AG10803 (cell line): Measurements from ENCODE around the gene LEO1.

ENCODE experiments used
- DNase-seq: peaks from one replicate; pipeline ENCODE4 v3.0.0; 2010; ENCODE audit warnings: low read depth
- H3K4me3 ChIP-seq: 2 replicates; pipeline ENCODE4 v1.5.1; 2011; ENCODE audit warnings: mild to moderate bottlenecking, low read length, control low read depth
- TF ChIP-seq, protein P1 (sequence below): conservative IDR thresholded peaks from 2 replicates; pipeline ENCODE4 v1.5.1; 2011; ENCODE audit warnings: mild to moderate bottlenecking, low read length, control low read depth, inconsistent platforms

LEO1 gene

DNA sequence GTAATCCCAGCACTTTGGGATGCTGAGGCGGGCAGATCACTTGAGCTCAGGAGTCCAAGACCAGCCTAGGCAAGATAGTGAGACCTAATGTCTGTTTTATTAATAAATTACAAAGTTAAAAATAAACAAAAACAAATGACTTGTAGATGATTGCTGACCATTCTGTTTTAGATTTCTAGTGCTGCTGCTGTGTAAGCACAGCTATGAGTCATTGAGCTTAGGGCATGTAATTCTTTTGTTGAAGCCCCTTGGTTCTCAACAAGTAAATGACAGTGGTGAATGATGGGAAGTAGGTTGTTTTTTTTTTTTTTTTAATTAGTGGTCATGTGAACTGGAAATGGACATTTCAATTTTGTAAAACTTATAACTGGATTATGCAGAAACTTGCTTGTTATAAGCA, 63.3 kb downstream of the LEO1 start:
- no peak for DNase-seq
- H3K4me3 ChIP-seq, result no peak overlapping the region
- TF ChIP-seq, protein P1, sequence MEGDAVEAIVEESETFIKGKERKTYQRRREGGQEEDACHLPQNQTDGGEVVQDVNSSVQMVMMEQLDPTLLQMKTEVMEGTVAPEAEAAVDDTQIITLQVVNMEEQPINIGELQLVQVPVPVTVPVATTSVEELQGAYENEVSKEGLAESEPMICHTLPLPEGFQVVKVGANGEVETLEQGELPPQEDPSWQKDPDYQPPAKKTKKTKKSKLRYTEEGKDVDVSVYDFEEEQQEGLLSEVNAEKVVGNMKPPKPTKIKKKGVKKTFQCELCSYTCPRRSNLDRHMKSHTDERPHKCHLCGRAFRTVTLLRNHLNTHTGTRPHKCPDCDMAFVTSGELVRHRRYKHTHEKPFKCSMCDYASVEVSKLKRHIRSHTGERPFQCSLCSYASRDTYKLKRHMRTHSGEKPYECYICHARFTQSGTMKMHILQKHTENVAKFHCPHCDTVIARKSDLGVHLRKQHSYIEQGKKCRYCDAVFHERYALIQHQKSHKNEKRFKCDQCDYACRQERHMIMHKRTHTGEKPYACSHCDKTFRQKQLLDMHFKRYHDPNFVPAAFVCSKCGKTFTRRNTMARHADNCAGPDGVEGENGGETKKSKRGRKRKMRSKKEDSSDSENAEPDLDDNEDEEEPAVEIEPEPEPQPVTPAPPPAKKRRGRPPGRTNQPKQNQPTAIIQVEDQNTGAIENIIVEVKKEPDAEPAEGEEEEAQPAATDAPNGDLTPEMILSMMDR, result no peak

DNA sequence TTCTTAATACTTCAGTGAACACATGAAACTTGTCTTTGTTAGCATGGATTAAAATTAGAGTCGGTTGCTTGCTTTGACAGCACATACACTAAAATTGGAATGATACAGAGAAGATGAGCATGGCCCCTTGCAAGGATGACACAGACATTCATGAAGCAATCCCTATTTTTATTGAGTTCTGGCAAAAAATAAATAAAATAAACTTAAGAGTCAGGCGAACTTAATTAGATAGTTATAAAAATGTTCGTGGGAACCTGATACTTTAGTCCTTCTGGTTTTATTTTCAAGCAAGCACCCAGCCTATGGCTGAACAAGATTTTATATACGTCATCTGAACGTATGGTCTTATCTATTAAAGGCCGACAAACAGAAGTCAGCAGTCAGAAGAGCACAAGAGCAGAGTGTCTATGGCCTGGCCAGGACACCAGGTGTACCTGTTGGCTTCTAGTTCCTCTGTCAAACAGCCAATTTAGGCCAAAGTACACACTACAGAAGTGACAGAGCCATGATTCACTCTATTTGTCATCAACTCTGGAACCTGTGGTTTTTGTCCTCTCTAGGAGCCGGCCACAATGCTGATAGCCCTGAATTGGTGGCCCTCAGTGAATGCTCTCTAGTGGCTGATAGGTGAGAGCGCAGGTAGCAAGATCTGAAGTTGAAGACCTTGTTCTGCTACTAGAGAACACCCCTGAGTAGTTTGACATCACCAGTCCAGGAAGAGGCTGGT, 64.3 kb downstream of the LEO1 start:
- TF ChIP-seq, protein P1, result no peak
- no peak for DNase-seq
- H3K4me3 ChIP-seq, result no peak overlapping the region

DNA sequence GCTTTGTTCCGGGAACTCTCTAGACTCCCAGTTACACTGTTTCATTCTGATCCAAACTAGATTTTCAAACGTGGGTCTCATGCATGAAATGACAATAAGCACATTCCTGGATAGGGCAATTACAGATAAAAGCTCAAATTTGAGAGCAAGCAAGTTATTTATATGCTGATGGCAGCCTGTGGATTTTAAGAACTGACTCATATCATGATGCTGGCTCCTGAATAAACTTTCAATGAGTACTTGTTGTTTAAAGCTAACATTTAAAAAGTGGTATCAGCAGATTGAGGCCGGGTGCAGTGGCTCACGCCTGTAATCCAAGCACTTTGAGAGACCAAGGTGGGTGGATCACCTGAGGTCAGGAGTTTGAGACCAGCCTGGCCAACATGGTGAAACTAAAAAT, 66.6 kb downstream of the LEO1 start:
- no peak for DNase-seq
- H3K4me3 ChIP-seq, result no peak overlapping the region
- TF ChIP-seq, protein P1, result no peak

DNA sequence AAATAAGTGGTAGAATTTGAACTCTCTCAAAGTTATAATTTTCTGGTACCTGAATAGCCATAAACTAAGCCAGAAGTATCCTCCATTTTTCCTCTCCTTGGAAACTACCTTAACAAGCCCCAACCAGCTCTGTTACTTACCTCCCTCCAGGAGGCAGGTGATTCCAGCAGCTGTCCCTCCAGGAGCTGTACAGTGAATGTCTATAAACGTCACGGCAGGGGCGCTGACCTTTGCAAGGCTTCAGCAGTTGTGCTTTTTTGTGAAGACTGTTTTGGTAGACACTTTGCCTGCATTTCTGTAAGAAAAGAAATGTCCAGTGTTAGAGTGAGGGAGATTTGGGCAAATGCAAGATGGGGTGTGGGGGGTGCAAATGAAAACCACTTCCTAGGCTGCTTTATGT, 67.2 kb downstream of the LEO1 start:
- DNase-seq, result no peak
- TF ChIP-seq, protein P1, result no peak
- no peak overlapping the region for H3K4me3 ChIP-seq

DNA sequence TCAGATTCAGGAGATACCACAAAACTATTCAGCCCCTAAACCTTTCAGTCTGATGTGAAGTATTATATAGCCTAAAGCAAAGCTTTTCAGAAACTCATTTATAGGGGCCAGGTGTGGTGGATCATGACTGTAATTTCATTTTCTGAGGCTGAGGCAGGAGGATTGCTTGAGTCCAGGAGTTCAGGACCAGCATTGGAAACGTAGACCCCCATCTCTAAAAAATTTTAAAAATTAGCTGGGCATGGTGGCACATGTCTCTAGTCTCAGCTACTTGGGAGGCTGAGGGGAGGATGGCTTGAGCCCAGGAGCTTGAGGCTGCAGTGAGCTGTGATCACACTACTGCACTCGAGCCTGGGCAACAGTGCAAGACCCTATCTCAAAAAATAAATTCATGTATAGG, 82.1 kb downstream of the LEO1 start:
- DNase-seq, result no peak
- TF ChIP-seq, protein P1, result no peak
- no peak overlapping the region for H3K4me3 ChIP-seq

DNA sequence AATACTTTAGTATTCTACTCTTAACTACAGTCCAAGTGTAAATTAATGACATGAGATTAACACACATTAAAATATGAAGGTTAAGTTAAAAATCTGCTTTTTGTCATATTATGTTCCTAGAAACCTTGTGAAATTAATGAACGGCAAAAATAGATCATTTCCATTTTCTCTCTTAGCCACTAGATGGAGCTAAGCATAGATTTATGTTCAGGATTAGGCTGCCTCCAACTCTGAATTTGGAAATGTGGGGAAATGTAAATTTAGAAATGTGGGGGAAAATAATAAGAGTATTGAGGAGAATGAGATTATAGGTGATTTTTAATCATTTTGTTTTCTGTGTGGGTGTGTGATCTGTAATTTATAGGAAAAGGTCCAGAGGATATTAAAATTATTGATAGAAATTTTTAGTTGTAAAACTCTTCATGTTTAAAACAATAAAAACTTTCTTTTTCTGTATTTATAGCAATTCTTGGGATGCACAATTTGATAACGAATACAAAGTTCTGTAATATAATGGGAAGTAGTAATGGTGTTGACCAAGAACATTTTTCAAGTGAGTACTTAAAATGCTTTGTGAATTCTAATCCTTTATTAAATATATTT, 82.9 kb downstream of the LEO1 start:
- H3K4me3 ChIP-seq, result no peak overlapping the region
- peak; percentile 33 for DNase-seq
- TF ChIP-seq, protein P1, result peak; percentile 82
